Measurements from ENCODE around the gene DAZL.

Gene DAZL

DNA sequence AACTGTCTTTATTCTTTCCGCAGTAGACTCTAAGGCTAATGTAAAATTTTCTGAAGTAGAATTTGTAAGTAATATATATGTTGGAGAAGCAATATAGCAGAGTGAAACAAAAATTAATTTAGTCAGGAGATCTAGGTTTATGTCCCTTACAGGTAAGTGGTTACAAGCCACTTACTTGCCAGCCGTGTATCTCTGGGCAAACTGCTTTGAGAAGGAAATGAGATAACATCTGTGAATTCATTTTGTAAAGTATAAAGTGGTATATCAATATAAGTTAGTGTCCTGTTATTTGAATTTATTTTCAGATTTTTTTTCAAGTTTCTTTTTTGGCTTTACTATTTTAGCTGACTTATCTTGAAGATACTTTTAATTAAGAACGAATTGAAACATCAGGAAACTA lies 5.5 kb downstream of the DAZL start:
- Histone ChIP-seq H3K4me1 (ENCODE audit: control insufficient read depth, insufficient read depth, low read length) (no peaks in the 10 kb centered on the region), H3K36me3 (ENCODE audit: control insufficient read depth in 2 of 2, insufficient read depth in 1 of 2, low read length in 2 of 2) (no peaks in the 10 kb centered on the region), H3K4me3 (ENCODE audit: low read depth, low read length) (no peak overlapping the region), H3K27ac (ENCODE audit: extremely low read depth, low read depth, low read length) (no peak overlapping the region), H3K9me3 (ENCODE audit: control insufficient read depth, insufficient read depth, low read depth, low read length) (no peaks in the 10 kb centered on the region)
- no peak for TF ChIP-seq ZFHX2 (tag by site-specific recombination; conservative IDR thresholded peaks at IDR 0.05)
- no peak for TF ChIP-seq ZNF248 (tag by site-specific recombination; IDR thresholded peaks at IDR 0.05)
- CTCF ChIA-PET = interaction anchor here (0.5 to 3.5 kb wide), 9 partner anchors 11 to 814 kb away, joined by 3 to 59 read pairs (median 7); no protein-coding TSS in a partner anchor
- POLR2A ChIA-PET = no interaction called here

DNA sequence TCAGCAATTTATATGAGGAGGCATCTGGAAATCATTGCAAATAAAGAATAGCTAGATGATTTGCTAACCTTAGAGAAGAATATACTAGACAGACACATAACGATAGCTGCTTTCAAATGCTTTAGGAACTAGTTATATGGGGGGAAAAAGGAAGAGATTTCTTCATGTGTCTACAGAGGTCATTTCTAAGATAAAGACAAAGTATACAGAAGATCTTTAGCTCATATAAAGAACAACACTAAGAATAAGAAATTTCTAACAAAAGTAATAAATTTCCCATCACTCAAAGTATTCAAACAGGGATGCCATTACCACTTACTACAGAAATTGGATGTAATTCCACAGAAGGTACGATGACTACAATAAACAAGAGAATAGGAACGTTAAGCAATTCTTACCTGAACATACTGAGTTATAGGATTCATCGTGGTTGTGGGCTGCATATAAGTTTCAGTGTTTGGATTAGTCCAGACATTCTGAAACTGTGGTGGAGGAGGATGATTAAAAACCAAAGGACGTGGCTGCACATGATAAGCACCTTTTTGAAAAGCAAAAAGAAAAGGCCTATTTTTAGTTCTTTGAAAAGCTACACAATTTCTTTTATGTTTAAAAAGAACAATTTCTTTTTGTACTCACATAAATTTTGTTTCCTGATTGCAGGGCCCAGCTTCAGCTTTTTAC lies 8.7 kb downstream of the DAZL start:
- Histone ChIP-seq H3K36me3 (ENCODE audit: control insufficient read depth in 2 of 2, insufficient read depth in 1 of 2, low read length in 2 of 2) (no peaks in the 10 kb centered on the region), H3K9me3 (ENCODE audit: control insufficient read depth, insufficient read depth, low read depth, low read length) (no peaks in the 10 kb centered on the region), H3K27ac (ENCODE audit: extremely low read depth, low read depth, low read length) (no peak overlapping the region), H3K4me3 (ENCODE audit: low read depth, low read length) (no peak overlapping the region), H3K4me1 (ENCODE audit: control insufficient read depth, insufficient read depth, low read length) (no peaks in the 10 kb centered on the region)
- ChIA-PET CTCF (interaction anchor here (0.6 kb wide), 1 partner anchor 288 kb away, joined by 3 read pairs; the partner anchor contains the start of gene PLCL2), POLR2A (no interaction called here)
- TF ChIP-seq MZF1 (tag by site-specific recombination; IDR thresholded peaks at IDR 0.05; ENCODE audit: borderline replicate concordance) (no peak), ZNF560 (tag by site-specific recombination; IDR thresholded peaks at IDR 0.05; ENCODE audit: borderline replicate concordance) (no peak), ZNF416 (tag by site-specific recombination; IDR thresholded peaks at IDR 0.05) (no peak), ZNF248 (tag by site-specific recombination; IDR thresholded peaks at IDR 0.05) (no peak), SP2 (tag by site-specific recombination; IDR thresholded peaks at IDR 0.05) (no peak), ZNF341 (tag by site-specific recombination; IDR thresholded peaks at IDR 0.05; ENCODE audit: low read depth) (no peak), REPIN1 (tag by site-specific recombination; IDR thresholded peaks at IDR 0.05; ENCODE audit: low read depth) (no peak), ZNF335 (tag by site-specific recombination; conservative IDR thresholded peaks at IDR 0.05) (no peak), TCF7L2 (IDR thresholded peaks at IDR 0.05; ENCODE audit: borderline replicate concordance, low read depth, low read length) (no peak), ZNF274 (IDR thresholded peaks at IDR 0.05; ENCODE audit: low read length) (no peak), ZNF274 (tag by site-specific recombination; IDR thresholded peaks at IDR 0.05; ENCODE audit: borderline replicate concordance) (no peak), KLF16 (tag by site-specific recombination; IDR thresholded peaks at IDR 0.05) (no peak), SALL2 (tag by site-specific recombination; IDR thresholded peaks at IDR 0.05; ENCODE audit: borderline replicate concordance) (no peak), WT1 (tag by site-specific recombination; IDR thresholded peaks at IDR 0.05) (no peak), ZNF146 (tag by site-specific recombination; IDR thresholded peaks at IDR 0.05) (no peak), ZNF433 (tag by site-specific recombination; IDR thresholded peaks at IDR 0.05; ENCODE audit: low read depth) (no peak)
- TF ChIP-seq, protein P1, sequence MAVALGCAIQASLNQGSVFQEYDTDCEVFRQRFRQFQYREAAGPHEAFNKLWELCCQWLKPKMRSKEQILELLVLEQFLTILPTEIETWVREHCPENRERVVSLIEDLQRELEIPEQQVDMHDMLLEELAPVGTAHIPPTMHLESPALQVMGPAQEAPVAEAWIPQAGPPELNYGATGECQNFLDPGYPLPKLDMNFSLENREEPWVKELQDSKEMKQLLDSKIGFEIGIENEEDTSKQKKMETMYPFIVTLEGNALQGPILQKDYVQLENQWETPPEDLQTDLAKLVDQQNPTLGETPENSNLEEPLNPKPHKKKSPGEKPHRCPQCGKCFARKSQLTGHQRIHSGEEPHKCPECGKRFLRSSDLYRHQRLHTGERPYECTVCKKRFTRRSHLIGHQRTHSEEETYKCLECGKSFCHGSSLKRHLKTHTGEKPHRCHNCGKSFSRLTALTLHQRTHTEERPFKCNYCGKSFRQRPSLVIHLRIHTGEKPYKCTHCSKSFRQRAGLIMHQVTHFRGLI (tag by site-specific recombination; IDR thresholded peaks at IDR 0.05) = no peak
- TF ChIP-seq, protein P2, sequence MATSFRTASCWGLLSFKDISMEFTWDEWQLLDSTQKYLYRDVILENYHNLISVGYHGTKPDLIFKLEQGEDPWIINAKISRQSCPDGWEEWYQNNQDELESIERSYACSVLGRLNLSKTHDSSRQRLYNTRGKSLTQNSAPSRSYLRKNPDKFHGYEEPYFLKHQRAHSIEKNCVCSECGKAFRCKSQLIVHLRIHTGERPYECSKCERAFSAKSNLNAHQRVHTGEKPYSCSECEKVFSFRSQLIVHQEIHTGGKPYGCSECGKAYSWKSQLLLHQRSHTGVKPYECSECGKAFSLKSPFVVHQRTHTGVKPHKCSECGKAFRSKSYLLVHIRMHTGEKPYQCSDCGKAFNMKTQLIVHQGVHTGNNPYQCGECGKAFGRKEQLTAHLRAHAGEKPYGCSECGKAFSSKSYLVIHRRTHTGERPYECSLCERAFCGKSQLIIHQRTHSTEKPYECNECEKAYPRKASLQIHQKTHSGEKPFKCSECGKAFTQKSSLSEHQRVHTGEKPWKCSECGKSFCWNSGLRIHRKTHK (tag by site-specific recombination; IDR thresholded peaks at IDR 0.05) = no peak
- TF ChIP-seq, protein P3, sequence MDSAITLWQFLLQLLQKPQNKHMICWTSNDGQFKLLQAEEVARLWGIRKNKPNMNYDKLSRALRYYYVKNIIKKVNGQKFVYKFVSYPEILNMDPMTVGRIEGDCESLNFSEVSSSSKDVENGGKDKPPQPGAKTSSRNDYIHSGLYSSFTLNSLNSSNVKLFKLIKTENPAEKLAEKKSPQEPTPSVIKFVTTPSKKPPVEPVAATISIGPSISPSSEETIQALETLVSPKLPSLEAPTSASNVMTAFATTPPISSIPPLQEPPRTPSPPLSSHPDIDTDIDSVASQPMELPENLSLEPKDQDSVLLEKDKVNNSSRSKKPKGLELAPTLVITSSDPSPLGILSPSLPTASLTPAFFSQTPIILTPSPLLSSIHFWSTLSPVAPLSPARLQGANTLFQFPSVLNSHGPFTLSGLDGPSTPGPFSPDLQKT (IDR thresholded peaks at IDR 0.05; ENCODE audit: borderline replicate concordance, low read depth, low read length) = no peak
- TF ChIP-seq, protein P4, sequence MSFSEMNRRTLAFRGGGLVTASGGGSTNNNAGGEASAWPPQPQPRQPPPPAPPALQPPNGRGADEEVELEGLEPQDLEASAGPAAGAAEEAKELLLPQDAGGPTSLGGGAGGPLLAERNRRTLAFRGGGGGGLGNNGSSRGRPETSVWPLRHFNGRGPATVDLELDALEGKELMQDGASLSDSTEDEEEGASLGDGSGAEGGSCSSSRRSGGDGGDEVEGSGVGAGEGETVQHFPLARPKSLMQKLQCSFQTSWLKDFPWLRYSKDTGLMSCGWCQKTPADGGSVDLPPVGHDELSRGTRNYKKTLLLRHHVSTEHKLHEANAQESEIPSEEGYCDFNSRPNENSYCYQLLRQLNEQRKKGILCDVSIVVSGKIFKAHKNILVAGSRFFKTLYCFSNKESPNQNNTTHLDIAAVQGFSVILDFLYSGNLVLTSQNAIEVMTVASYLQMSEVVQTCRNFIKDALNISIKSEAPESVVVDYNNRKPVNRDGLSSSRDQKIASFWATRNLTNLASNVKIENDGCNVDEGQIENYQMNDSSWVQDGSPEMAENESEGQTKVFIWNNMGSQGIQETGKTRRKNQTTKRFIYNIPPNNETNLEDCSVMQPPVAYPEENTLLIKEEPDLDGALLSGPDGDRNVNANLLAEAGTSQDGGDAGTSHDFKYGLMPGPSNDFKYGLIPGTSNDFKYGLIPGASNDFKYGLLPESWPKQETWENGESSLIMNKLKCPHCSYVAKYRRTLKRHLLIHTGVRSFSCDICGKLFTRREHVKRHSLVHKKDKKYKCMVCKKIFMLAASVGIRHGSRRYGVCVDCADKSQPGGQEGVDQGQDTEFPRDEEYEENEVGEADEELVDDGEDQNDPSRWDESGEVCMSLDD (tag by site-specific recombination; IDR thresholded peaks at IDR 0.05) = no peak
- TF ChIP-seq, protein P5, sequence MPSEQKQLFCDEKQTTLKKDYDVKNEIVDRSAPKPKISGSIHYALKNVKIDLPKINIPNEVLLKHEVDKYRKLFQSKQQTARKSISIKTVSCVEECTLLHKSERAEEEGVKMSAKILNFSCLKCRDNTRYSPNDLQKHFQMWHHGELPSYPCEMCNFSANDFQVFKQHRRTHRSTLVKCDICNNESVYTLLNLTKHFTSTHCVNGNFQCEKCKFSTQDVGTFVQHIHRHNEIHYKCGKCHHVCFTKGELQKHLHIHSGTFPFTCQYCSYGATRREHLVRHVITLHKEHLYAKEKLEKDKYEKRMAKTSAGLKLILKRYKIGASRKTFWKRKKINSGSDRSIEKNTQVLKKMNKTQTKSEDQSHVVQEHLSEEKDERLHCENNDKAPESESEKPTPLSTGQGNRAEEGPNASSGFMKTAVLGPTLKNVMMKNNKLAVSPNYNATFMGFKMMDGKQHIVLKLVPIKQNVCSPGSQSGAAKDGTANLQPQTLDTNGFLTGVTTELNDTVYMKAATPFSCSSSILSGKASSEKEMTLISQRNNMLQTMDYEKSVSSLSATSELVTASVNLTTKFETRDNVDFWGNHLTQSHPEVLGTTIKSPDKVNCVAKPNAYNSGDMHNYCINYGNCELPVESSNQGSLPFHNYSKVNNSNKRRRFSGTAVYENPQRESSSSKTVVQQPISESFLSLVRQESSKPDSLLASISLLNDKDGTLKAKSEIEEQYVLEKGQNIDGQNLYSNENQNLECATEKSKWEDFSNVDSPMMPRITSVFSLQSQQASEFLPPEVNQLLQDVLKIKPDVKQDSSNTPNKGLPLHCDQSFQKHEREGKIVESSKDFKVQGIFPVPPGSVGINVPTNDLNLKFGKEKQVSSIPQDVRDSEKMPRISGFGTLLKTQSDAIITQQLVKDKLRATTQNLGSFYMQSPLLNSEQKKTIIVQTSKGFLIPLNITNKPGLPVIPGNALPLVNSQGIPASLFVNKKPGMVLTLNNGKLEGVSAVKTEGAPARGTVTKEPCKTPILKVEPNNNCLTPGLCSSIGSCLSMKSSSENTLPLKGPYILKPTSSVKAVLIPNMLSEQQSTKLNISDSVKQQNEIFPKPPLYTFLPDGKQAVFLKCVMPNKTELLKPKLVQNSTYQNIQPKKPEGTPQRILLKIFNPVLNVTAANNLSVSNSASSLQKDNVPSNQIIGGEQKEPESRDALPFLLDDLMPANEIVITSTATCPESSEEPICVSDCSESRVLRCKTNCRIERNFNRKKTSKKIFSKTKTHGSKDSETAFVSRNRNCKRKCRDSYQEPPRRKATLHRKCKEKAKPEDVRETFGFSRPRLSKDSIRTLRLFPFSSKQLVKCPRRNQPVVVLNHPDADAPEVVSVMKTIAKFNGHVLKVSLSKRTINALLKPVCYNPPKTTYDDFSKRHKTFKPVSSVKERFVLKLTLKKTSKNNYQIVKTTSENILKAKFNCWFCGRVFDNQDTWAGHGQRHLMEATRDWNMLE (tag by site-specific recombination; conservative IDR thresholded peaks at IDR 0.05; ENCODE audit: low read depth) = no peak

Data from HEK293 (cell line).